ENCODE measurements around the gene ARHGEF1. TPM values are rescaled to one million over a fixed set of nuclear protein-coding genes. Genes with fewer than 3 reads are reported as not detected.
A peak's percentile ranks its signal among the peaks of the same experiment; 100 is the strongest.

The ARHGEF1 gene
- total and polyA plus RNA-seq, 4 experiments from 2014 or later: 140 to 992 (median 640) TPM

GRCh38 chr19:41915776-41916414 is 32.9 kb downstream of the ARHGEF1 start:
- ChIA-PET CTCF (ENCODE audit: partially characterized antibody) (no interaction called here), POLR2A (ENCODE audit: partially characterized antibody) (no interaction called here)
- DNase-seq: no peak
- H3K27me3 Mint-ChIP-seq: peaks cover 7 to 14% of the 10 kb centered on the region in 2 donors
- H3K4me1 Mint-ChIP-seq: peaks cover 18 to 34% (median 20%) of the 10 kb centered on the region in 4 donors
- no peak overlapping the region for H3K4me3 Mint-ChIP-seq
- peaks cover 45% of the 10 kb centered on the region for H3K4me1 ChIP-seq (ENCODE audit: insufficient read depth, low read length)
- H3K27ac Mint-ChIP-seq: no peak overlapping the region
- H3K27ac ChIP-seq (ENCODE audit: low read depth, low read length): no peak overlapping the region
- H3K9me3 Mint-ChIP-seq: peaks cover 0 to 2% (median 0%) of the 10 kb centered on the region in 8 donors
- H3K27me3 ChIP-seq (ENCODE audit: insufficient read depth, low read length): peaks cover 23% of the 10 kb centered on the region
- no peaks in the 10 kb centered on the region for H3K9me3 ChIP-seq (ENCODE audit: control insufficient read depth in 1 of 2, low read length in 2 of 2)
- intact Hi-C loops (cut with micrococcal nuclease): loop anchor here (2.0 kb wide), 1 partner anchor 13 kb away; the partner anchor contains the start of gene ERFL
- peak overlapping the region in 1 of 2 donors; percentile 22 for H3K4me3 ChIP-seq (ENCODE audit: low read length in 2 of 2)
- no peaks in the 10 kb centered on the region for H3K36me3 Mint-ChIP-seq
- H3K36me3 ChIP-seq (ENCODE audit: insufficient read depth, low read length): no peaks in the 10 kb centered on the region

- H3K36me3 ChIP-seq (ENCODE audit: insufficient read depth, low read length): no peaks in the 10 kb centered on the region
- ChIA-PET POLR2A (ENCODE audit: partially characterized antibody) (interaction anchor here (1.0 kb wide), 1 partner anchor 30 kb away, joined by 3 read pairs; no protein-coding TSS in a partner anchor), CTCF (ENCODE audit: partially characterized antibody) (no interaction called here)
- no peak overlapping the region for H3K4me3 ChIP-seq (ENCODE audit: low read length in 2 of 2)
- intact Hi-C loops (cut with micrococcal nuclease): no loop called here
- no peaks in the 10 kb centered on the region for H3K9me3 ChIP-seq (ENCODE audit: control insufficient read depth in 1 of 2, low read length in 2 of 2)
- no peak overlapping the region for H3K27ac ChIP-seq (ENCODE audit: low read depth, low read length)
- peak in 1 of 5 donors; percentile 37 for DNase-seq
- H3K4me3 Mint-ChIP-seq: no peak overlapping the region
- H3K4me1 ChIP-seq (ENCODE audit: insufficient read depth, low read length): peaks cover 30% of the 10 kb centered on the region
- H3K27me3 ChIP-seq (ENCODE audit: insufficient read depth, low read length): peaks cover 23% of the 10 kb centered on the region
- H3K27me3 Mint-ChIP-seq: peaks cover 7 to 8% of the 10 kb centered on the region in 2 donors
- H3K36me3 Mint-ChIP-seq: no peaks in the 10 kb centered on the region
- no peak overlapping the region for H3K27ac Mint-ChIP-seq
- no peaks in the 10 kb centered on the region for H3K9me3 Mint-ChIP-seq
- H3K4me1 Mint-ChIP-seq: peaks cover 4 to 22% (median 9%) of the 10 kb centered on the region in 4 donors
Observed at GRCh38 chr19:41917676-41918075, 34.7 kb downstream of the ARHGEF1 start.

DNA sequence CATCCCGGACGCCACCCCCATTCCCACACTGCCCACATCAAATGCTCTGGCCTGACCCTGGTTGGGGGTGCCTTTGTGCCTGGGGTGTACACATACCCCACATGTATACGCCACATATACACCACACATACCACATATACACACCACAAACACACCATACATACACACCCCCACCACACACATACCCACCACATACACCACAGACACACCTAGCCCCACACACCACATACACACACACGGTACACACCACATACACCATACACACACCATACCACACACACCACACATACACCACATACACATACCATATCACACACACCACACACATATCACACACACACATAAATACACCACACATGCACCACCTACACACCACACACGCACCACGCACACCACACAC is 35.1 kb downstream of the ARHGEF1 start:
- H3K36me3 ChIP-seq (ENCODE audit: insufficient read depth, low read length): no peaks in the 10 kb centered on the region
- peaks cover 0 to under 1% of the 10 kb centered on the region in 2 donors for H3K36me3 Mint-ChIP-seq
- H3K27ac Mint-ChIP-seq: no peak overlapping the region
- peaks cover 23% of the 10 kb centered on the region for H3K27me3 ChIP-seq (ENCODE audit: insufficient read depth, low read length)
- peaks cover 5 to 18% (median 10%) of the 10 kb centered on the region in 4 donors for H3K4me1 Mint-ChIP-seq
- H3K27me3 Mint-ChIP-seq: peaks cover 8% of the 10 kb centered on the region in 2 donors
- ChIA-PET CTCF (ENCODE audit: partially characterized antibody) (no interaction called here), POLR2A (ENCODE audit: partially characterized antibody) (interaction anchor here (1.0 kb wide), 1 partner anchor 30 kb away, joined by 3 read pairs; no protein-coding TSS in a partner anchor)
- DNase-seq: no peak
- no peaks in the 10 kb centered on the region for H3K9me3 Mint-ChIP-seq
- H3K9me3 ChIP-seq (ENCODE audit: control insufficient read depth in 1 of 2, low read length in 2 of 2): no peaks in the 10 kb centered on the region
- intact Hi-C loops (cut with micrococcal nuclease): no loop called here
- H3K4me3 Mint-ChIP-seq: no peak overlapping the region
- H3K27ac ChIP-seq (ENCODE audit: low read depth, low read length): no peak overlapping the region
- no peak overlapping the region for H3K4me3 ChIP-seq (ENCODE audit: low read length in 2 of 2)
- H3K4me1 ChIP-seq (ENCODE audit: insufficient read depth, low read length): peaks cover 30% of the 10 kb centered on the region

DNA sequence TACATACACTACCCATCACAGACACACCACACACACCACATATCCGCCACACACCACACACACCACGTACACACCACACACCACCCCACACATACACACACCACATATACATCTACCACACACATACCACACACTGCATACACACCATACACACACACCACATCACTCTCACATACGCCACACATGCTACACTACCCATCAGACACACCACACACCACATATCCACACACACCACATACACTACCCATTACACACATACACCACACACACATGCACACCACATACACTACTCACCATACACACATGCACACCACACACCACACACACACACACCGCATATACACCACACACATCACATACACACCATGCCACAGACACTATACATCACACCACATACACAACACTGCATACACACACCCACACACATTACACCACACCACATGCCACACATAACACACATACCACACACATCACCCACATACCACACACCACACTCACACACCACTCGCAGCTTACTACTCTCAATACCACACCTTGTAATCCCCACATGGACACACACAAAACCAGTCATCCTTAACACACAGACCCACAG is 35.8 kb downstream of the ARHGEF1 start:
- intact Hi-C loops (cut with micrococcal nuclease): no loop called here
- ChIA-PET CTCF (ENCODE audit: partially characterized antibody) (interaction anchor here (1.0 kb wide), 1 partner anchor 32 kb away, joined by 3 read pairs; no protein-coding TSS in a partner anchor), POLR2A (ENCODE audit: partially characterized antibody) (interaction anchor here (0.9 to 1.4 kb wide), 3 partner anchors 7 to 58 kb away, joined by 3 to 4 read pairs (median 4); partner anchors contain the start of gene RPS19)
- Histone ChIP-seq H3K27ac (ENCODE audit: low read depth, low read length) (no peak overlapping the region), H3K27me3 (ENCODE audit: insufficient read depth, low read length) (peaks cover 21% of the 10 kb centered on the region), H3K9me3 (ENCODE audit: control insufficient read depth in 1 of 2, low read length in 2 of 2) (no peaks in the 10 kb centered on the region), H3K36me3 (ENCODE audit: insufficient read depth, low read length) (no peaks in the 10 kb centered on the region), H3K4me3 (ENCODE audit: low read length in 2 of 2) (no peak overlapping the region), H3K4me1 (ENCODE audit: insufficient read depth, low read length) (peaks cover 24% of the 10 kb centered on the region)
- peaks cover 0 to 4% of the 10 kb centered on the region in 2 donors for H3K36me3 Mint-ChIP-seq
- H3K4me1 Mint-ChIP-seq: peaks cover 9 to 13% (median 11%) of the 10 kb centered on the region in 4 donors
- peaks cover 5 to 6% of the 10 kb centered on the region in 2 donors for H3K27me3 Mint-ChIP-seq
- H3K27ac Mint-ChIP-seq: no peak overlapping the region
- no peak overlapping the region for H3K4me3 Mint-ChIP-seq
- no peaks in the 10 kb centered on the region for H3K9me3 Mint-ChIP-seq
- DNase-seq: peak in 1 of 5 donors; percentile 14

DNA sequence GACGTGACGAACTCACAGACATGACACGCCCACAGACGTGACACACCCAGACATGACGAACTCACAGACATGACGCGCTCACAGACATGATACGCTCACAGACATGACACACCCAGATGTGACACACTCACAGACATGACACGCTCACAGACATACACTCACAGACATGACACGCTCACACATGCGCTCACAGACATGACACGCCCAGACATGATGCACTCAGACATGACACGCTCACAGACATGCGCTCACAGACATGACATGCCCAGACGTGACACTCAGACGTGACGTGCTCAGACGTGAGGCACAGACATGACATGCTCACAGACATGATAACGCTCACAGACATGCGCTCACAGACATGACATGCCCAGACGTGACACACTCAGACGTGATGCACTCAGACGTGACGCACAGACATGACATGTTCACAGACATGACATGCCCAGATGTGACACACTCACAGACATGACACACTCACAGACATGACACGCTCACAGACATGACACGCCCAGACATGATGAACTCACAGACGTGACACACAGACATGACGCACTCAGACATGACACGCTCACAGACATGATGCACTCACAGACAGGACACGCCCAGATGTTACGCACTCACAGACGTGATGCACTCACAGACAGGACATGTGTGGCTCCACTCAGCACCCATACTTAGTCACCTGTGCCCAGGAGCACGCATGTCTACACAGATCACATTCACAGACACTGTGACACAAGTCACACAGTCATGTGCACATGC is 37.1 kb downstream of the ARHGEF1 start:
- Histone ChIP-seq H3K27me3 (ENCODE audit: insufficient read depth, low read length) (peaks cover 12% of the 10 kb centered on the region), H3K27ac (ENCODE audit: low read depth, low read length) (no peak overlapping the region), H3K9me3 (ENCODE audit: control insufficient read depth in 1 of 2, low read length in 2 of 2) (no peaks in the 10 kb centered on the region), H3K4me1 (ENCODE audit: insufficient read depth, low read length) (peaks cover 12% of the 10 kb centered on the region), H3K36me3 (ENCODE audit: insufficient read depth, low read length) (no peaks in the 10 kb centered on the region), H3K4me3 (ENCODE audit: low read length in 2 of 2) (no peak overlapping the region)
- CTCF ChIA-PET (ENCODE audit: partially characterized antibody): no interaction called here
- H3K36me3 Mint-ChIP-seq: peaks cover 0 to 4% of the 10 kb centered on the region in 2 donors
- H3K4me1 Mint-ChIP-seq: peaks cover 5 to 10% (median 6%) of the 10 kb centered on the region in 4 donors
- POLR2A ChIA-PET (ENCODE audit: partially characterized antibody): interaction anchor here (0.9 to 1.4 kb wide), 3 partner anchors 9 to 32 kb away, joined by 3 to 4 read pairs (median 3); no protein-coding TSS in a partner anchor
- no peak overlapping the region for H3K4me3 Mint-ChIP-seq
- peaks cover 0 to 2% of the 10 kb centered on the region in 2 donors for H3K27me3 Mint-ChIP-seq
- no peaks in the 10 kb centered on the region for H3K9me3 Mint-ChIP-seq
- intact Hi-C loops (cut with micrococcal nuclease): no loop called here
- DNase-seq: peak in 1 of 5 donors; percentile 46
- no peak overlapping the region for H3K27ac Mint-ChIP-seq

- Histone ChIP-seq H3K4me3 (ENCODE audit: low read length in 2 of 2) (no peak overlapping the region), H3K4me1 (ENCODE audit: insufficient read depth, low read length) (peaks cover 3% of the 10 kb centered on the region), H3K27ac (ENCODE audit: low read depth, low read length) (no peak overlapping the region), H3K27me3 (ENCODE audit: insufficient read depth, low read length) (peaks cover 3% of the 10 kb centered on the region), H3K9me3 (ENCODE audit: control insufficient read depth in 1 of 2, low read length in 2 of 2) (no peaks in the 10 kb centered on the region), H3K36me3 (ENCODE audit: insufficient read depth, low read length) (no peaks in the 10 kb centered on the region)
- POLR2A ChIA-PET (ENCODE audit: partially characterized antibody): interaction anchor here (1.6 to 3.3 kb wide), 2 partner anchors 9 to 12 kb away, joined by 4 to 16 read pairs; no protein-coding TSS in a partner anchor
- CTCF ChIA-PET (ENCODE audit: partially characterized antibody): interaction anchor here (1.1 kb wide), 1 partner anchor 9 kb away, joined by 3 read pairs; no protein-coding TSS in a partner anchor
- Mint-ChIP-seq H3K4me3 (no peak overlapping the region), H3K36me3 (peaks cover 0 to 4% of the 10 kb centered on the region in 2 donors), H3K4me1 (peaks cover 5 to 10% (median 6%) of the 10 kb centered on the region in 4 donors), H3K27me3 (peaks cover 0 to 2% of the 10 kb centered on the region in 2 donors), H3K27ac (no peak overlapping the region), H3K9me3 (no peaks in the 10 kb centered on the region)
- DNase-seq: peak in 1 of 5 donors; percentile 19
- intact Hi-C loops (cut with micrococcal nuclease): no loop called here
Observed at GRCh38 chr19:41920882-41921576, 38.0 kb downstream of the ARHGEF1 start.
